ENCODE data around the gene FAM3B.

DNA sequence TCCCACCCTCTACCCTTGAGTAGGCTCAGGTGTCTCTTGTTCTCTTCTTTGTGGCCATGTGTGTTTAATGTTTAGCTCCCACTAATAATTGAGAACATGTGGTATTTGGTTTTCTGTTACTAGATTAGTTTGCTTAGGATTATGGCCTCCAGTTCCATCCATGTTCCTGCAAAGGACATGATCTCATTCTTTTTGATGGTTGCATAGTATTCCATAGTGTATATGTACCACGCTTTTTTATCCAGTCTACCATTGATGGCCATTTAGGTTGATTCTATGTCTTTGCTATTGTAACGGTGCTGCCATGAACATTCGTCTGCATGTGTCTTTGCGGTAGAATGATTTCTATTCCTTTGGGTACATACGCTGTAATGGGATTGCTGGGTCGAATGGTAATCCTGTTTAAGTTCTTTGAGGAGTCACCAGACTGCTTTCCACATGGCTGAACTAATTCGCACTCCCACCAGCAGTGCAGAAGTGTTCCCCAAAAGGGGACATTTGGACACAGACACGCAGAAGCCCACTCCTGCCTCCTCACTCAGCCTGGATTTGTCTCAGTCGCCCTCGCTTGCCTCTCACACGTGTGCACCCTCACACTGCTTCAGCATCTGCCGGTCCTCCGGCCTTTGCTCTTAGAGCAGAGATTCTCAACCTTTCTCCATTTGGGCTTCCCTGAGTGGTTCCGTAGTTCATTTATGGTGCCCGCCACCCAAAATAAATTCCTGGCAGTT, 48.9 kb downstream of the FAM3B start:
- TF ChIP-seq MAFK (IDR thresholded peaks at IDR 0.05; ENCODE audit: low read length): no peak
- TF ChIP-seq, protein P1, sequence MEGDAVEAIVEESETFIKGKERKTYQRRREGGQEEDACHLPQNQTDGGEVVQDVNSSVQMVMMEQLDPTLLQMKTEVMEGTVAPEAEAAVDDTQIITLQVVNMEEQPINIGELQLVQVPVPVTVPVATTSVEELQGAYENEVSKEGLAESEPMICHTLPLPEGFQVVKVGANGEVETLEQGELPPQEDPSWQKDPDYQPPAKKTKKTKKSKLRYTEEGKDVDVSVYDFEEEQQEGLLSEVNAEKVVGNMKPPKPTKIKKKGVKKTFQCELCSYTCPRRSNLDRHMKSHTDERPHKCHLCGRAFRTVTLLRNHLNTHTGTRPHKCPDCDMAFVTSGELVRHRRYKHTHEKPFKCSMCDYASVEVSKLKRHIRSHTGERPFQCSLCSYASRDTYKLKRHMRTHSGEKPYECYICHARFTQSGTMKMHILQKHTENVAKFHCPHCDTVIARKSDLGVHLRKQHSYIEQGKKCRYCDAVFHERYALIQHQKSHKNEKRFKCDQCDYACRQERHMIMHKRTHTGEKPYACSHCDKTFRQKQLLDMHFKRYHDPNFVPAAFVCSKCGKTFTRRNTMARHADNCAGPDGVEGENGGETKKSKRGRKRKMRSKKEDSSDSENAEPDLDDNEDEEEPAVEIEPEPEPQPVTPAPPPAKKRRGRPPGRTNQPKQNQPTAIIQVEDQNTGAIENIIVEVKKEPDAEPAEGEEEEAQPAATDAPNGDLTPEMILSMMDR (IDR thresholded peaks at IDR 0.05 in 2 of 3, conservative IDR thresholded peaks at IDR 0.05 in 1 of 3; ENCODE audit: insufficient read depth in 2 of 3, low read depth in 1 of 3, low read length in 3 of 3): no peak
- TF ChIP-seq ZNF780A (CRISPR knock-in tag; IDR thresholded peaks at IDR 0.05): no peak
- TF ChIP-seq SMARCA5 (IDR thresholded peaks at IDR 0.05): no peak
- TF ChIP-seq SPI1 (IDR thresholded peaks at IDR 0.05; ENCODE audit: borderline replicate concordance, low read depth, low read length): no peak
